PFSK-1 (cell line): ENCODE measurements around the gene DAPP1.

Experiments
- FOXP2 ChIP-seq: optimal IDR thresholded peaks from 2 replicates; pipeline ENCODE3; 2011; ENCODE audit warnings: borderline replicate concordance, control low read depth, inconsistent platforms; ENCODE audit not compliant: insufficient read depth; ENCODE audit errors: extremely low read length, extremely low read depth
- POLR2AphosphoS5 ChIP-seq: IDR thresholded peaks from 2 replicates; pipeline ENCODE4 v1.6.1; 2012; ENCODE audit warnings: low read depth, mild to moderate bottlenecking, control low read depth, low read length, moderate library complexity
- SIN3A ChIP-seq: IDR thresholded peaks from 2 replicates; pipeline ENCODE4 v1.6.1; 2012; ENCODE audit warnings: mild to moderate bottlenecking, low read length, moderate library complexity, borderline replicate concordance; ENCODE audit not compliant: insufficient read depth
- TAF1 ChIP-seq: IDR thresholded peaks from 2 replicates; pipeline ENCODE4 v1.6.1; 2012; ENCODE audit warnings: low read length, control low read depth, borderline replicate concordance; ENCODE audit not compliant: insufficient read depth
- TF ChIP-seq, protein P1 (sequence below), 2 experiments: IDR thresholded peaks; 2 replicates each; pipeline versions ENCODE4 v1.6.1 to v1.8.0; 2011 to 2012; ENCODE audit warnings: low read depth in 2 of 2, low read length in 2 of 2, control low read depth in 1 of 2, inconsistent platforms in 1 of 2, mild to moderate bottlenecking in 1 of 2, moderate library complexity in 1 of 2; ENCODE audit not compliant: insufficient read depth in 1 of 2

DAPP1 gene

DNA sequence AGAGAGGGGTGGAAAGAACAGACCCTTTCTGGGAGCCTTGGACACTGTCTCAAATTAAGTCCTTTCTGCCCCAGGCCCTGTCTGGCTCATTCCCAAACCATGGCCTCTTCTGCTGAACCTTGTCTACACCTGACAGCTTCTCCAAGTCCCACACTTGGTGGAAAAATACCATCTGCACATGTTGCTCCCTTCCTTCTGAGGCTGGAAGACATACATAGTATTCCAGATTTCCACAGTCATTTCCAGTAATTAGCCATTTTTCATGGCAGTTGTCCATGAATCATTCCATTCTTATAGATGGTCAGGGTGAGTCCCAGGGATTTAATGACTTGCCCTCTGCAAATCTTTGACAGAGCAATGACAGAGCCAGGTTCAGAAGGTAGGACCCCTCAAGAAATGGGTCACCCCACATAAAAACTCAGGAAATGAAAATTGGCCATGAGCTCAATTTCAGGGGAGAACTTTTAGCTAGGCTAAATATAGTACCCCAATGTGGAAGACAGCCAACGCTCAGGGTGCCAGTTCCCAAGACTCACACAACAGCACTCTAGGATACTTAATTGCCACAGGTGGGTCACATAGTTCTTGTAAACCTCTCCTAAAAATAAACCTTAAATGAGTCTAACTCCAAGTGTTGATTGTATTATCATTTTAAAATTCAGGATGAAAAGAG is 16.2 kb upstream of the DAPP1 start:
- TF ChIP-seq SIN3A (no peak), FOXP2 (no peak), TAF1 (no peak), POLR2AphosphoS5 (no peak)
- TF ChIP-seq, protein P1, sequence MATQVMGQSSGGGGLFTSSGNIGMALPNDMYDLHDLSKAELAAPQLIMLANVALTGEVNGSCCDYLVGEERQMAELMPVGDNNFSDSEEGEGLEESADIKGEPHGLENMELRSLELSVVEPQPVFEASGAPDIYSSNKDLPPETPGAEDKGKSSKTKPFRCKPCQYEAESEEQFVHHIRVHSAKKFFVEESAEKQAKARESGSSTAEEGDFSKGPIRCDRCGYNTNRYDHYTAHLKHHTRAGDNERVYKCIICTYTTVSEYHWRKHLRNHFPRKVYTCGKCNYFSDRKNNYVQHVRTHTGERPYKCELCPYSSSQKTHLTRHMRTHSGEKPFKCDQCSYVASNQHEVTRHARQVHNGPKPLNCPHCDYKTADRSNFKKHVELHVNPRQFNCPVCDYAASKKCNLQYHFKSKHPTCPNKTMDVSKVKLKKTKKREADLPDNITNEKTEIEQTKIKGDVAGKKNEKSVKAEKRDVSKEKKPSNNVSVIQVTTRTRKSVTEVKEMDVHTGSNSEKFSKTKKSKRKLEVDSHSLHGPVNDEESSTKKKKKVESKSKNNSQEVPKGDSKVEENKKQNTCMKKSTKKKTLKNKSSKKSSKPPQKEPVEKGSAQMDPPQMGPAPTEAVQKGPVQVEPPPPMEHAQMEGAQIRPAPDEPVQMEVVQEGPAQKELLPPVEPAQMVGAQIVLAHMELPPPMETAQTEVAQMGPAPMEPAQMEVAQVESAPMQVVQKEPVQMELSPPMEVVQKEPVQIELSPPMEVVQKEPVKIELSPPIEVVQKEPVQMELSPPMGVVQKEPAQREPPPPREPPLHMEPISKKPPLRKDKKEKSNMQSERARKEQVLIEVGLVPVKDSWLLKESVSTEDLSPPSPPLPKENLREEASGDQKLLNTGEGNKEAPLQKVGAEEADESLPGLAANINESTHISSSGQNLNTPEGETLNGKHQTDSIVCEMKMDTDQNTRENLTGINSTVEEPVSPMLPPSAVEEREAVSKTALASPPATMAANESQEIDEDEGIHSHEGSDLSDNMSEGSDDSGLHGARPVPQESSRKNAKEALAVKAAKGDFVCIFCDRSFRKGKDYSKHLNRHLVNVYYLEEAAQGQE (IDR thresholded peaks at IDR 0.05; ENCODE audit: insufficient read depth in 1 of 2, low read depth in 2 of 2, low read length in 2 of 2) = no peak

GRCh38 chr4:99801005-99801699 is 15.5 kb upstream of the DAPP1 start:
- TF ChIP-seq SIN3A (no peak), FOXP2 (no peak), TAF1 (no peak), POLR2AphosphoS5 (no peak)
- TF ChIP-seq, protein P1 (IDR thresholded peaks at IDR 0.05; ENCODE audit: insufficient read depth in 1 of 2, low read depth in 2 of 2, low read length in 2 of 2) = no peak

- no peak for TF ChIP-seq TAF1
- no peak for TF ChIP-seq POLR2AphosphoS5
- no peak for TF ChIP-seq SIN3A
- TF ChIP-seq FOXP2 = no peak
- TF ChIP-seq, protein P1 (IDR thresholded peaks at IDR 0.05; ENCODE audit: insufficient read depth in 1 of 2, low read depth in 2 of 2, low read length in 2 of 2) = no peak
These were observed 13.0 kb upstream of the DAPP1 start for GRCh38 chr4:99803566-99804101.

DNA sequence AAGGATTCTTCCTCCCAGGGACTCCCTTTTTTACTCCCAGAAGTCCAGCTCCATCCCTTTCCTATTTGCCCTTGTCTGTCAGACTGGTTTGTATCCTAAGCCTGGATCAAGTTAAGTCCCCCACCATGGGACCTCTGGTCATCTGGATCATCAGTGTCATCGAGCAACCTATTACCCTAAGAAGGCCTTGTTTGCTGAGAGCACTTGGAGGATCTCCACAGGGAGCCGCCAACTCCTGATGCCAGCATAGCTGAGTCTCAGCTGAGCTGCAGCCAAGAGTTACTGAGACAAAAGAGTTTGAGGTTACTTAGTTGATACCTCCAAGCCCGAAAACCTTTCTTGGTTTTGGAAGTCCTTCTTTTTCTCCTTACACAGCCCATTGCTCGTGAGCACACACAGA is 10.1 kb upstream of the DAPP1 start:
- TF ChIP-seq POLR2AphosphoS5 (no peak), FOXP2 (no peak), TAF1 (no peak), SIN3A (no peak)
- TF ChIP-seq, protein P1 (IDR thresholded peaks at IDR 0.05; ENCODE audit: insufficient read depth in 1 of 2, low read depth in 2 of 2, low read length in 2 of 2) = no peak
